Measurements from ENCODE around the gene THOC6. TPM values are rescaled to one million over a fixed set of nuclear protein-coding genes. Genes with fewer than 3 reads are reported as not detected.

The THOC6 gene
- total RNA-seq, 1 experiment from 2014 or later = 64.6 TPM

DNA sequence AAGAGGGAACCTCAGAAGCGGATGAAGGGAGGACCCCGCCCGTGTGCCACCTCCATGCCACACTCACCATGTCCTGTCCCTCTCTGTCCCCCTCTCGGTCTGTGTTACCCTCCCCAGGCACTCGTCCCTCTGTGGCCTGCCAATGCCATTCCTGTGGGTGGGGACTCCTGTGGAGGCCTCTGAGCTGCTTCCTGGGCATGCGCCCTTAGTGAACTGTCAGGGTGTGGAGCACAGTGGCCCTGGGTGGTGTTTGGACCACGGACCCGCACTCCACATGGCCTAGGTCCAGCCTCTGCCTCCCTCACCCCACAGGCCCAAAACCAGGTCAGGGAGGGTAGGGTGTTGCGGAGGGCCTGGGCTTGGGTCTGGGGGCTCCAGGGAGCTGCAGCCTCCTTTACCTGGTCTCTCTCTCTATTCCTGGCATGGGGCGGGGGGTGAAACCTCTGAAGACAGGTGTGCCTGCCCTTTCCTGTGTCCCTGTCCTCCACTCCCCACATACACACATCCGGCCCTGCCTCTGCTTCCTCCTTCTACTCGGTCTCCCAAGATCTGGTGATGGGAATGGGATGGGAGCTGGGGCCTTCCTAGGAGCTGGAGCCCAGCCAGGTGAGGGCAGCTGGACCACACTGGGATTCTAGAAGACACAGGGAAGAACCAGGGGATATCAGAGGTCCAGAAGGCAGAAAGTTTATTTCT, 32.1 kb upstream of the THOC6 start:
- no peak for DNase-seq (ENCODE audit: low read depth)

DNA sequence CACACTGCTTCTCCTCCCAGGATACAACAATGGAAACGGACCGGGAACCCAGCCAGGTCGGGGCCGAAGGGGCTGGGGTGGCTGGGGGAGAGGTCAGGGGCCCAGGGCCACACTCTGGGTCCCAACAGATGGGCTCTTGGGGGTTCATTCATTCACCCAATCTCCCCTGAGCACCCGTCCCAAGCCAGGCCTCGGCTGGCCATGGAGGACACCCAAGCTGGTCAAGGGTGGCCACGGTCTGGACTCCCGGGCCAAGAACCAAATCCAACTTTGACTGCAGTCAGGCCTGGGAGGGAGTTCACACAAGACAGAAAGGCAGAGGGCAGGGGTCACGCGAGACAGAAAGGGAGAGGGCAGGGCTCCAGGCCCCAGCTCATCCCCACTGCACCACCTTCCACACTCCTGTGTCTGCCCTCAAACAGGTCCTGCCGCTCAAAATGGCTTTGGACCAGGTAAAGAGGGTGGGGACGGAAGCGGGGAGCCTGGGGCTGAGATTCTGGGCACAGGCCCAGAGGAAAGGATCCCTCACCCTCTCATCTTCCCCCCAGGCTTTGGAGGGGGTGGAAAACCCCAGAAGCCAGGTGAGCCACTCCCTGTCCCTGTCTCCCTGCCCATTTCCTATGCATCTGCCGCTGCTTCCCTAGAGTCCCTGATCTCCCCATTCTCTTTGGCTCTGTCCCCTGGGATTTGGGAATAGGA, 31.3 kb upstream of the THOC6 start:
- no peak for DNase-seq (ENCODE audit: low read depth)

DNA sequence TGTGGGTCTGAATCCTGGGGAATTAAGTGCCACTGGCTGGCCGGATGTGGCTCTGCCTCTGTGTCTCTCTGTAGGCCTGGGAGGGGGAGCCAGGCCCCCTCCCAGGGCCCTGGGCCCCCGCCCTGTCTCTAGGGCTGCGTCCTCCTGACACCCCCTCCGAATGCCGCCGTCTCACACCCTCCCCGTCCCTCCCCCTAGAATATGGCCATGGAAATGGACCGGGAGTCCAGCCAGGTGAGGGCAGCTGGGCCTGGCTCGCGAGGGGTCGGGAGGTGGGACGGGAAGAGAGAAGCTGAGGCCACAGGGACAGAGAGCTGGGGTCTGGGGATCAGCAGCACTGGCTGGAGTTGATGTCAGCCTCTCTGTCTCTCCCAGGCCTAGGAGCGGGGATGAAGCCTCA, 27.5 kb upstream of the THOC6 start:
- no peak for DNase-seq (ENCODE audit: low read depth)

DNA sequence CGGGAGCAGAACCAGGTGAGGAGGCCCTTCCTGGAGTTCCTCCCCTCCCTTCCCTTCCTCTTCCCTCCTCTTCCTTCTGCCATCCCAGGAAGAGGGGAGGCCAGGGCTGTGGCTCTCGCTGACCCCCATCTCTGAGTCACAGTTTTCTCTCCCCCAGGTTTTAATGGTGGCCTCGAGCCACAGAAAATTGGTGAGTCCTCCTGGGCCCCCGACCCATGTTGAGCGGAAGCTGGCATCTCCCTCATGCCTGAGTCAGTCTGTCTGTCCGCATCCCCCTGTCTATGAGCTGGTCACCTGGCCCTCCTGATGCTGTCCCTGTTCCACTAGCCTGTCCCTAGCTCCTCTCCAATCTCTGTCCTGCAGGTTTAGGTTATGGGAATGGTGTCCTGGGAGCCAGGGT, 23.9 kb upstream of the THOC6 start:
- DNase-seq (ENCODE audit: low read depth) = no peak

DNA sequence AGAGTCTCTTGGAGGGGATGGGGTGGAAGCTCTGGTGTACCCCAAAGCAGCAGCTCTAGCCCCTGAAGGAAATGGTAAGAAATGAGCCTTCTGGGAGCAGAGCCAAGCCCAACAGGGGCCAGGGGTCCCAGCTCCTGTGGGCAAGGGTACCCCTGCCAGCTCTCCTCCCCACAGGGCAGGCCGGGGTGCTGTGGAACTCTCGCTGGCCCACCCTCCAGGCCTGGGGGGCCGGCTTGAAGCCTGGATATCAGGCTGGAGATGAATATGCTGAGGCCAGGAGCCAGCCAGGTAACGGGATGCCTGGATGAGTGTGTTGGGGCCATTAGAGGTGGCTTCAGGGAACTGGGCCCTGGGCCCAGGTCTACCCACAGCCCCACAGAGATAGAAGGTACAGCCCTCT, 23.3 kb upstream of the THOC6 start:
- no peak for DNase-seq (ENCODE audit: low read depth)

DNA sequence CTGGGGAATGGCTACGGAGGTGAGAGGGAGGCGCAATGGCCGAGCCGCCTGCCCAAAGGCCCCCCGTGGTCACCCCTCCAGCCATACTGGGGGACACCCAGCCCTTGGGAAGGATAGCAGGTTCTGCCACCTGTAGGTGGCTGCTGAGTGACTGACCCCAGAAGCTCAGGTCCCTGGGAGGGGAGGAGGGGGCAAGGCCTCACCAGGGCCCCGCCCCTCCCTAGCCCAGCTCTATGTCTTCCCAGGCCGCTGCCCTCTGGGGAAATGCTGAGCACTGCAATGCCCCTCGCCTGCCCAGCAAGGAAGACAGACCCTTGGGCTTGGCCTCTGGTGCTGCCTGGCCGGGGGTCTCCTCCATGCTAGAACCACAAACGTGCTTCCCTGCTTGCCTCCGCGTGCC, 22.5 kb upstream of the THOC6 start:
- no peak for DNase-seq (ENCODE audit: low read depth)

DNA sequence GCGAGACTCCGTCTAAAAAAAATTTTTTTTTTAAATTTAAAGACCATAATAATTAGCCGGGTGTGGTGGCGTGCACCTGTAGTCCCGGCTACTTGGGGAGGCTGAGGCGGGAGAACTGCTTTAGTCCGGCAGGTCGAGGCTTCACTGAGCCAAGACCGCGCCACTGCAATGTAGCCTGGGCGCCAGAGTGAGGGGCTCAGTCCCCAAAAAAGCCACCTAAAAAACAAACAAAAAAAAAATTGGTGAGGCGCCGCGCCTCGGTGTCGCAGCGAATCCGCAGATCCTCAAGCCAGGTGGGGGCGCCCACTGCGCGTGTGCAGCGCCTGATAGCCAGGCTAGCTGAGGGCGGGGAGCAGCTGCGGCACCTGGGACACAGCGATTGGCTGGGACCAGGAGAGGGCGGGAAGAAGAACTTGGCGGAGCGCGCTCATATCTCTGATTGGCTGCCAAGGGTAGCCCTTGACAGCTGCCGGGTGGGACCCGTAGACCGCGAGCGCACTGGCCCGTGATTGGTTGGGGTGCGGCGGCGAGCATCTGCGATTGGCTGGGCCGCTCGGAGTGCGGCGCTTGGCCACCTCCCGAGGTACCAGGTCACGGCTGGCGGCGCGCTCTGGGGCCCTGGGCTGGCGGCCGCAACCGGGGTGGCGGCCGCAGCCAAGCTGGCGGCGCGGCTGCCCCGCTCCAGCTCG, 20.1 kb upstream of the THOC6 start:
- peak; percentile 99 for DNase-seq (ENCODE audit: low read depth)

DNA sequence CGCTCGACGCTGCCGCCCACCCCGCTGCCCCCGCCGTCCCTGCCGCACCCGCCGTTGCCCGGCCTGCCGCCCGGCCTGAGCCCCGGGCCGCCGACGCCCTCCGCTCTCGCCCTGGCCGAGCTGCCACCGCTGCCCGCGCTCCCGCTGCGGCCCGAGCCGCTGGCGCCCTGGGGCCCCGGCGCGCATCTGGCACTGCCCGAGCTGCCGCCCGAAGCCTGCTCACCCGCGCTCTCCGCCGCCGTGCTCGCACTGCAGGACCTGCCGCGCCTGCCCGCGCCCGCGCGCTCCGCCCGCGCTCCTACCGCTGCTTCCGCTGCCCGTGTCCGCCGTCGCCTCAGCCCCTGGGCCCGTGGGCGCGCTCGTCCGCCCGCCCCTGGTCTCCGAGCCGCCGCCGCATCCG, 19.5 kb upstream of the THOC6 start:
- no peak for DNase-seq (ENCODE audit: low read depth)

DNA sequence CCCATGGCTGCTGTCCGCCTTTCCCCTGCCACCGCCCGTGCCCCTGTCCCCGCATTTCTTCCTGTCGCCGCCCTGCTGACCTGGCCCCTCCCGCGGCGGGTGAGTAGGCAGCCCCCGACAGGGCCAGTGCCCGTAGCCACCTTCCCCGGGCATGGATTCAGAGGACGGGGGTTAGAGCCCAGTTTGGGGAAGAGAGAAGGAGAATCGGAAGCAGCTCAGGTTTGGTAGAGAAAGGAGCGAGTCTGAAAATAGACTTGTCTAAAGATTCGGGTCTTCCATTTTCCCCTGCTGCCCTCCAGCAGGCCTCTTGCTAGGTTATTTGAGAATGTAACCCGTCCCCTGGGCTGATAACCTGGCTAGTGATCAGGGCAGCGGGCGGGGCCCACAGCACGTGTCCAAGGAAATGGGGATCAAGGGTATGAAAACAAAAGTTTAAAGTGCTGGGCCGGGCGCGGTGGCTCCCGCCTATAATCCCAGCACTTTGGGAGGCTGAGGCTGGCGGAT, 19.0 kb upstream of the THOC6 start:
- DNase-seq (ENCODE audit: low read depth) = no peak

DNA sequence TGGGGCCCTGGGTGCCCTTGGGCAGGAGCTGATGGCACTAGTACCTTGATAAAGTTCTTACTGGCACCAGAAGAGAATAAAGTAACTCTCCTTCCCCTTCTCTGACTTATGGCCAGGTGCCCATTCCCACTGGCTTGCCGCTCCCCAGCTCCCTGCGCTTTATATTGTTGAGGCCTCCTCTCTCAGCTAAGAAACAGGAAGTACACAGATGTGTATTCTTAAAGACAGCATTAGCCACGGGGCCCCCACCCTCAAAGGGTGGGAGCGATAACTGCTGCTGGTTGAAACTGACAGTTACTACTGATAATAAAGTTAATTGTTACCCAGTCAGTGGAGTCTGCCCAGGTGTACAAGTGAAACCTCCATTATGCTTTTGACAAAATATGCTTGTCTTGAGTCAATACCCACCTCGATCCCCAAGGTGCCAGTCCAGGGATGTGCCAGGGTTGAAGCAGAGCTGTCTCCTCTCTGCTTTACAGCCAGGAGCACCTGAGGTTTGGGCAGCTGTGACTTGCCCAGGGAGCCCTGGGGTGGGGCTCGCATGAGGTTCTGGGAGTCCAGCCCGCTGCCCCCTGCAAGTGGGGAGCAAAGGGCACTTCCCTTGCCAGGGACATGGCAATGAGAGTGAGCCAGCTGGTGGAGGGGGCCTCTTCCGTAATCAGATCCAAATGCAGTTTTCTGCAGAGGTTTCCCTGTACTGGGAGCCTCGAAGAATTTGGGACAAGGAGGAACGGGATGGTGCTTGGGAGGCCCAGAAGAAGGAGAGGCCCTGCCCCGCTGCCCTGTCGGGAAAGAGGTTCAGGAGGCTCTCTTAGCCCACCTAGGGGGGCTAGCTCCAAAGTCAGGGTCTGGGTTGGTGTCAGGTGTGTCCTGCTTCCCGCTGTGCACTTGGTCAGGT, 16.5 kb upstream of the THOC6 start:
- DNase-seq (ENCODE audit: low read depth) = no peak

DNA sequence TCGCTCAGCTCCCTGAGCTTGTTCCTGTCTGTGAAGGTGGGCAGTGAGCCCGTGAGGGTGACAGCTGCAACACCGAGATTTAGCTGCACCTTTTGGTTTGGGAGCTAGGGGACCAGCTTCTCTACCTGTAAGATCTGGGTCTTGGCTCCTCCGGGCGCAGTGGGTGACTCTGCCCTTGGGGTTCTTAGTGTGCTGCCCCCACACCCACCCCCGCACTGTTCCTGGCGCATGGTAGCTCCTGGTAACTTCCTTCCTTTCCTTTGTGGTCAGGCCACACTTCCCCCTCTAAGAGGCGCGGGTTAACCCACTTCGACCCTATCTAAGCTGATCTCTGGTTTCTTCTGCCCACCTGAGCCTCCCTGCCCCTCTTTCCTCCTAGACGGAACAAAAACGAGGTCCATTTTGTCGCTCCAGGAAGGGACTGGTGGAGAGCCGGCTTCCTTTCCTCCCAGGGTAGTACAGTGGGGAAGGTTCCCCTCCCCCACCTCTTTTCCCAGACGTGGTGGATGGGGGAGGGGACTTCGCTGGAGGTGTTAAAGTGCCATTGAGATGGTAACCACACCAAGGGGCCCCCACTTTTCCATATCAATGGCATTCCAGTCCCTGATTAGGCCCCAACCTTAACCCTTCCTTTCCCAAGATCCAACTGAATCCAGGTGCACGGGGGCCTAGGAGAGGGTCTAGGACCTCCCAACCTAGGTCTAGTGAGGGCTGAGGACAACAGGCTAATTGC, 15.7 kb upstream of the THOC6 start:
- no peak for DNase-seq (ENCODE audit: low read depth)

DNA sequence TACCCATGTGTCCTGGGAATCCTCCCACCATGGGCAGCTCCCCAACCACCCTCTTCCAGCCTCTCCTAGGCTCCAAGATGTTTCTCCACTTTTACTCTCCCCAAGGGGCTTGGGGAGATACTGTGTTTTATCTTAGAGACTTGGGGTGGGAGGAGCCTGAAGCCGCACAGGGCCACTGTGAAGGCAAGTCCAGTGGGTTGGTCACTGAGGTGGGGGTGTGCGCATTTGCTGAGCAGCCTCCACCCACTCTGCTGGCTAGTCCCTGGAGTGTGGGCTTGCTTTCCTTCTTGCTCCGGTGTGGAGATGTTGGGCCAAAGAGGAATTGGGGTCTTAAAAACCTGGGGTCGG, 15.2 kb upstream of the THOC6 start:
- no peak for DNase-seq (ENCODE audit: low read depth)

DNA sequence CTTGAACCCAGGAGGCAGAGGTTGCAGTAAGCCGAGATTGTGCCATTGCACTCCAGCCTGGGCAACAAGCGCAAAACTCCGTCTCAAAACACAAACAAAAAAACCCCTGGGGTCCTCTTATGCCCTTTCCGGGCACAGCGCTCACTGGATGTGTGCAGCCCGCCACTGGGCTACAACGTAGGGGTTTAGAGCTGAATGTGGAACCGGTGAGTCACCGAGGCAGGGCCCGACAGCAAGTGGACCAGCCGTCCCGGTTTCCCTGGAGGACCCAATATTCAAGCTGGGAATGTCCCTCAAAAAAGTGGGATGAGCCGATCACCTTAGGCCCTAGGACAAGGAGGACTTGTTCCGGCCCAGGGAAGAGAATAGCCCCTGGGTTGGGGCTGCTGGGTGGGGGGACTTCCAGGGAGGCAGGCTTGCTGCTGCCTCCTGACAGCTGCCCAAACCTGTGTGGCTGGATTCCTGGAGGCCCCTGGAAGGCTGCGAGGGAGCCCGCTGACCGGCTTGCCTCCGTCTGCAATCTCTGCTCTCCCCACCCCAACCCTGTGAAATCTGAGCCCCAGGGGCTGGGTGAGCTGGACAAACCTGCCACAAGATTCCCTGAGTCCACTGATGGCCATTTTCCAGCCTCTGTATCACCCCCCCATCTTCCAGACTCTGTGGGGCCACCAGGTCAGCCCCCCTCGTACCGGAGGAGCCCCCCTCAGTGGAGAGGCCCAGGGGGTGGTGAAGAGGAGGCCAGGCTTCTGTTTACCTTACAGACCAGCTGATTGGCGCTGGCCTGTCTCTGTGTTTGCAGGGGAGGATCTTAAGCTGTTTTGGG, 14.1 kb upstream of the THOC6 start:
- DNase-seq (ENCODE audit: low read depth) = no peak

DNA sequence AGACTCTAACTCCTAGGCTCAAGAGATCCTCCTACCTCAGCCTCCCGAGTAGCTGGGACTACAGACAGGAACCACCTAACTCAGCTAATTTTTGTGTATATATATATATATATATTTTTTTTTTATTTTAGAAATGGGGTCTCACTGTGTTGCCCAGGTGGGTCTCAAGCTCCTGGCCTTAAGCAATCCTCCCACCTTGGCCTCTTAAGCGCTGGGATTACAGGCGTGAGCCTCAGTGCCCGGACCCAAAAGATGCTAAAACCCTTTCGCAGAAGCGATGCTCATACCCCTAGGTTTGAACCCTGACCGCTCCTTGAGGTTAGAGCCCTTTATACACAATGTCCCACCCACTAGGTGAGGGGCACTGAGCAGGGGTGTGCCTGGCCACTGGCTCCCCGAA, 13.3 kb upstream of the THOC6 start:
- no peak for DNase-seq (ENCODE audit: low read depth)

DNA sequence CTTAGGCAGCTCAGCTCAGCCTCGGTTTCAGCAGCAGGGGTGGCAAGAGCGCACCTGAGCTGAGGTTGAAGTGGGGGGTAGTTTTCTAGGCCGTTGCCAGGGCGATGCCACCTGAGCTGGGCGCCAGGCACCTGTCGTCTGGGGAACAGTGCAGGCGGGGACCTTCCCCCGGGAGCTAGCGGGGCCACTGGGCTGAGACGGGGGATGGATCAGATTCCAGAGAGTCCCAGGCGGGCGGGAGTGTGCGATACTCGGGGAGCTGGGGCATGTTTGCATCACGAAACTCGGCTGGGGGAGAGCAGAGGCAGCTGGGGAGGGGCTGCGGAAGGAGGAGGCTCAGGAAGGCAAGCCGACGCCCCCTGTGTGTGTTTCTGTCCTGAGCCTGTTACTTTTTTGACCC, 11.6 kb upstream of the THOC6 start:
- DNase-seq (ENCODE audit: low read depth) = no peak

DNA sequence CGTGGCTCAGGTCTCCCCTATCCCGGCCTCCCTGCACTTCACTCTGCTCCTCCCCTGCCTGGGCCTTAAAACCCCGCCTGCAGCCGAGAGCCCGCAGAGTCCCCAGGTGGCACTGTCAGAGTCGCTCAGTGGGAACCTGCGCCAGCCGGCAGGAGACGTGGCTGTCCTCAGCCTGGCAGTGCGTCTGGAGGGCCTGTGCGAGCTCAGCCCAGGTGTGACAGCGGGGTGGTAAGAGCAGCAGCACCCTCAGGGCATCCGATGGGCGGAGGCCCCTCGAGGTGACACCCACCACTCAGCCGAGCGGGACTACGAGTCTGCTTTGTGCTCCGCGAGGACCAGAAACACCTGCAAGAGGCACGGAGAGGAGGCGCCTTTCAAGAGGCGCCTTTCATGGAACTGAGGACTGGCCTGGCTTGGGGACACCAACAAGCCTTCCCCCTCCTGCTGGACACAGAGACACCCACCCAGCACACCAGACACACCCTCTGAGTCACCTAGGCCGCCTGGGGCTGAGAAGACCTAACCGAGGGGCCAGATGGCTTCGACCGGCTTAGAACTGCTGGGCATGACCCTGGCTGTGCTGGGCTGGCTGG, 10.9 kb upstream of the THOC6 start, which contains the start of gene CLDN9:
Gene CLDN9, plus strand, starts transcription at position 96 of the 593 bp plus-strand sequence. Its CDS starts 440 bp downstream, at position 536.
- DNase-seq (ENCODE audit: low read depth) = peak; percentile 16

DNA sequence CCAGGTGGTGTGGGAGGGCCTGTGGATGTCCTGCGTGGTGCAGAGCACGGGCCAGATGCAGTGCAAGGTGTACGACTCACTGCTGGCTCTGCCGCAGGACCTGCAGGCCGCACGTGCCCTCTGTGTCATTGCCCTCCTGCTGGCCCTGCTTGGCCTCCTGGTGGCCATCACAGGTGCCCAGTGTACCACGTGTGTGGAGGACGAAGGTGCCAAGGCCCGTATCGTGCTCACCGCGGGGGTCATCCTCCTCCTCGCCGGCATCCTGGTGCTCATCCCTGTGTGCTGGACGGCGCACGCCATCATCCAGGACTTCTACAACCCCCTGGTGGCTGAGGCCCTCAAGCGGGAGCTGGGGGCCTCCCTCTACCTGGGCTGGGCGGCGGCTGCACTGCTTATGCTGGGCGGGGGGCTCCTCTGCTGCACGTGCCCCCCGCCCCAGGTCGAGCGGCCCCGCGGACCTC, 10.3 kb upstream of the THOC6 start:
- no peak for DNase-seq (ENCODE audit: low read depth)

DNA sequence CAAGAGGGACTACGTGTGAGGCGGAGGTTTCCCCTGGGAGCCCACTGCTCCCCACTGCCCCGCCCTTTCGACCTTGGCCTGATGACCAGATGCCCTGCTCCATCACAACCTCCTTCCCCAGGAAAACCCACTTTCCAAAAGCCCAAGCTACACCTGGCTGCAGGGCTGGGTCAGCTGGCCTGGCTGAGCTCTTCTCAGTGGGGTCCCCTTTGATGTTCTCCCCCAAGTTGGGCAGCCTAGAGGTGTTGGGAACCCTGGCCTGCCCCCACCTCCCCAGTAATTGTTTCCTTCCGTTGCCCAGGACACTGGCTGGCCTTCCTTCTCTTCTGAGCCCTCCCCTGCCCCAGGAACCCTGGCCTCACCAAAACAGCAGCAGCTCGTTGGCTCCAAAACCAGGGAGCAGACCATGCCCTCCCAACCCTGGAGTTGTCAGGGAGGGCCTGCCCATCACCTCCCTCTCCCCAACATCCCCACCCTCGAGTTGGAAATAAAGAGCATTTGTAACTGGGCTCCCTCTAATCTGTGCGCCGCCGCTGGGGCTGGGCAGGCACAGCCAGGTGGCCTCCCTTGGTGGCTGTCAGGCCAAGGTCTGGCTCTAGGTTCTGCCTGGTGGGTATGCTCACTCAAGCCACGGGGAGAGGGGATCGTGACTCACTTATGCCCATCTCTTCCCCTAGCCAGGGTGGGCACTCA, 9.7 kb upstream of the THOC6 start:
- DNase-seq (ENCODE audit: low read depth) = no peak

DNA sequence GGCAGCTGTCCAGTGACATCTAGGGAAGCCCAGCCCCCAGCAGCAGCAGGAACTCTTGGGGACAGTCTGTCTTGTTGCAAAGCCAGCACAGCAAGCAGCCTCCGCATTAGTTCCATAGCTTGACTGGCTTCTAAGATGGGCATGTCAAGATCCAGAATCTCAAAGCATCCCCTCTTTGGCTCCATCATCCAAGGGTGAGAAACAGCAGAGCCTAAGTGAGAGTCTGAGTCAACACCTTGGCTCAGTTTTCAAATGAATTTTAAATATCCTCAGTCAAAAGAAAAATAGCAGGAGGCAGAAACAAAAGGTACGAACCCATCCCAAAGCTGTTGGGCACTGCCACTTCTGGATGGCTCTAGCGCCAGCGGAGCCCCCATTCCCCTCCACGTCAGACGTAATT, 8.9 kb upstream of the THOC6 start:
- no peak for DNase-seq (ENCODE audit: low read depth)
